Colonic mucosa (tissue), 4 donors: Measurements from ENCODE around the gene FGGY. TPM values are rescaled to one million over a fixed set of nuclear protein-coding genes. Genes with fewer than 3 reads are reported as not detected.
"Not testable (repeated sequence)": the region's sequence is repeated elsewhere in the genome, so short reads cannot be mapped to it uniquely, and the experiment has no call there.

Experiments used
- DNase-seq: peaks from one replicate; pipeline ENCODE4 v3.0.0-alpha.2; 2020
- H3K27ac ChIP-seq: fragments of 200-600 bp; one replicate; pipeline ENCODE4 v1.8.0; 2021
- H3K27me3 ChIP-seq: fragments of 200-600 bp; one replicate; pipeline ENCODE4 v1.8.0; 2021
- H3K36me3 ChIP-seq: fragments of 200-600 bp; one replicate; pipeline ENCODE4 v1.8.0; 2021
- H3K4me1 ChIP-seq: fragments of 200-600 bp; one replicate; pipeline ENCODE4 v1.8.0; 2021; ENCODE audit warnings: mild to moderate bottlenecking
- H3K4me3 ChIP-seq: fragments of 200-600 bp; one replicate; pipeline ENCODE4 v1.8.0; 2021
- H3K9ac ChIP-seq, 2 donors: one replicate each; pipeline ENCODE4 v1.7.0; 2013; ENCODE audit warnings: control low read depth in 2 of 2, low read depth in 2 of 2, low read length in 2 of 2
- H3K9me3 ChIP-seq: fragments of 200-600 bp; one replicate; pipeline ENCODE4 v1.8.0; 2021
- CTCF ChIP-seq: fragments of 200-600 bp; IDR thresholded peaks from one replicate; pipeline ENCODE4 v1.8.0; 2022; ENCODE audit warnings: antibody characterized with exemption, mild to moderate bottlenecking
- intact Hi-C: fragments of 100-400 bp; cut with DNase I; formaldehyde crosslinking; loops from one replicate; pipeline ENCODE4 v1.14.1; 2022
- total RNA-seq, 2 donors: library from RNA; stranded (reverse); fragmentation: NEBNext Ultra II Directional in 1 of 2; extraction: Animal tissue kit (Norgen Biotek cat#: 25700) in 1 of 2; gene quantifications; one replicate each; pipeline ENCODE4 v1.2.1, GENCODE V29; 2021
- donor health status: healthy.
- donor health status: DM: no; HTN: no; CAD: no.
- donor health status: DM: no; HTN: no; CAD: no.

The FGGY gene
- total RNA-seq, 2 donors from 2014 or later = 12.5 to 19.5 TPM

GRCh38 chr1:59638231-59638711 is 341.4 kb downstream of the FGGY start:
- Histone ChIP-seq H3K27me3 (no peaks in the 10 kb centered on the region), H3K9me3 (no peaks in the 10 kb centered on the region), H3K4me1 (no peaks in the 10 kb centered on the region), H3K4me3 (no peak overlapping the region), H3K9ac (no peak overlapping the region), H3K36me3 (no peaks in the 10 kb centered on the region), H3K27ac (no peak overlapping the region)
- DNase-seq = no peak
- intact Hi-C loops = no loop called here
- TF ChIP-seq CTCF = no peak

GRCh38 chr1:59639266-59639665 is 342.4 kb downstream of the FGGY start:
- no peaks in the 10 kb centered on the region for H3K4me1 ChIP-seq
- no peak overlapping the region for H3K27ac ChIP-seq
- no peaks in the 10 kb centered on the region for H3K36me3 ChIP-seq
- H3K27me3 ChIP-seq = no peaks in the 10 kb centered on the region
- no peak for TF ChIP-seq CTCF
- no peak overlapping the region for H3K9ac ChIP-seq
- H3K9me3 ChIP-seq = no peaks in the 10 kb centered on the region
- intact Hi-C loops = no loop called here
- no peak overlapping the region for H3K4me3 ChIP-seq
- DNase-seq = no peak

- no peaks in the 10 kb centered on the region for H3K9me3 ChIP-seq
- no peak overlapping the region for H3K4me3 ChIP-seq
- TF ChIP-seq CTCF = no peak
- H3K4me1 ChIP-seq = no peaks in the 10 kb centered on the region
- no peak overlapping the region for H3K27ac ChIP-seq
- intact Hi-C loops = no loop called here
- H3K27me3 ChIP-seq = no peaks in the 10 kb centered on the region
- DNase-seq = no peak
- H3K9ac ChIP-seq = no peak overlapping the region
- no peaks in the 10 kb centered on the region for H3K36me3 ChIP-seq
Observed at GRCh38 chr1:59640851-59641250, 344.0 kb downstream of the FGGY start.

GRCh38 chr1:59641836-59642235 is 344.9 kb downstream of the FGGY start:
- Histone ChIP-seq H3K27me3 (no peaks in the 10 kb centered on the region), H3K27ac (no peak overlapping the region), H3K4me1 (no peaks in the 10 kb centered on the region), H3K36me3 (no peaks in the 10 kb centered on the region), H3K9me3 (no peaks in the 10 kb centered on the region), H3K9ac (no peak overlapping the region), H3K4me3 (no peak overlapping the region)
- intact Hi-C loops = no loop called here
- no peak for TF ChIP-seq CTCF
- DNase-seq = no peak

GRCh38 chr1:59643526-59643925 is 346.6 kb downstream of the FGGY start:
- DNase-seq = no peak
- no peak for TF ChIP-seq CTCF
- Histone ChIP-seq H3K27me3 (no peaks in the 10 kb centered on the region), H3K9me3 (no peaks in the 10 kb centered on the region), H3K4me1 (no peaks in the 10 kb centered on the region), H3K27ac (no peak overlapping the region), H3K36me3 (no peaks in the 10 kb centered on the region), H3K9ac (no peak overlapping the region), H3K4me3 (no peak overlapping the region)
- intact Hi-C loops = no loop called here

GRCh38 chr1:59645893-59646292 is 349.0 kb downstream of the FGGY start:
- intact Hi-C loops = no loop called here
- DNase-seq = no peak
- Histone ChIP-seq H3K27ac (no peak overlapping the region), H3K36me3 (no peaks in the 10 kb centered on the region), H3K4me3 (no peak overlapping the region), H3K4me1 (no peaks in the 10 kb centered on the region), H3K27me3 (no peaks in the 10 kb centered on the region), H3K9me3 (no peaks in the 10 kb centered on the region), H3K9ac (no peak overlapping the region)
- TF ChIP-seq CTCF = no peak

GRCh38 chr1:59653142-59653958 is 356.5 kb downstream of the FGGY start:
- H3K27ac ChIP-seq, H3K27me3 ChIP-seq, intact Hi-C loops, H3K9me3 ChIP-seq, H3K4me1 ChIP-seq, H3K9ac ChIP-seq, H3K4me3 ChIP-seq, DNase-seq, H3K36me3 ChIP-seq: not testable (repeated sequence)
